Stimulated activated CD4-positive, alpha-beta T cell treated with anti-CD3 and anti-CD28 coated beads, Interleukin-2, amount 100 ng/mL, for 4 hours (primary cell): ENCODE data around the gene GATA5.
A peak's percentile ranks its signal among the peaks of the same experiment; 100 is the strongest.

Experiments
- DNase-seq: peaks from one replicate; pipeline ENCODE4 v3.0.0-alpha.2; 2020; ENCODE audit warnings: low read depth

The GATA5 gene, protein sequence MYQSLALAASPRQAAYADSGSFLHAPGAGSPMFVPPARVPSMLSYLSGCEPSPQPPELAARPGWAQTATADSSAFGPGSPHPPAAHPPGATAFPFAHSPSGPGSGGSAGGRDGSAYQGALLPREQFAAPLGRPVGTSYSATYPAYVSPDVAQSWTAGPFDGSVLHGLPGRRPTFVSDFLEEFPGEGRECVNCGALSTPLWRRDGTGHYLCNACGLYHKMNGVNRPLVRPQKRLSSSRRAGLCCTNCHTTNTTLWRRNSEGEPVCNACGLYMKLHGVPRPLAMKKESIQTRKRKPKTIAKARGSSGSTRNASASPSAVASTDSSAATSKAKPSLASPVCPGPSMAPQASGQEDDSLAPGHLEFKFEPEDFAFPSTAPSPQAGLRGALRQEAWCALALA

DNA sequence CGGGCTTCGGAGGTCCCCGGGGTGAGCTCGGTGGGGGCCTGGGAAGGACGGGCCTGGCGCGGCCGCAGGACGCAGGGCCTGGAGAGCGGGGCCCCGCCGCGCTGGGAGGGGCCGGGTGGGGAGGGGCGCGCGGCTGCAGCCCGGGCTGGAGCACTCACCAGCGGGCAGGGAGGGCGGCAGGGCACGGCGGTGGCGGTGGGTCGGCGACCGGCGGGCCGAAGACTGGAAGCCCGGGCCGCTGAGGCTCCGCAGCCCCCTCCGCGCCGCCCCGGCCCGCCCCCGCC is at the start of gene GATA5:
GATA5 (minus strand) TSS at position 224 of the 284 bp plus-strand sequence. CDS start 474 bp downstream, outside the sequence.
- DNase-seq: no peak

DNA sequence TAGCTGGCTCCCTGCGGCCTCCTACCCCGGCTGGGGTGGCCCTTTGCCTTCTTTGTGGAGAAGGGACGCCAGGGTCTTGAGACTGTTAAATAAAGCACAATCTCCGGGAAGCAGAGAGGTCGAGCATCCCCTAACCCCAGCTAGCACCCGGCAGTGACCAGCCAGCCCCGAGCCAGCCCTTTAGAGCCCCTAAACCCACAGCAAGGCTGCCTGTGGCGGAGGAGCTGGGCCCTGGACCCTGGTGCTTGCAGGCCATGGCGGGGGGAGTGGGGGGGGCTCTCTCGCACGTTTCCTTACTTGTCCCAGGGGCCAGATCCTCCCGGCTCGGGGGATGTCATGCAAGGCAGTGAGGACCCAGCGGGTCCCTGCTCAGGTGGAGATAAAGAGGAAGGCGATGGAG is 49.2 kb upstream of the GATA5 start:
- no peak for DNase-seq

DNA sequence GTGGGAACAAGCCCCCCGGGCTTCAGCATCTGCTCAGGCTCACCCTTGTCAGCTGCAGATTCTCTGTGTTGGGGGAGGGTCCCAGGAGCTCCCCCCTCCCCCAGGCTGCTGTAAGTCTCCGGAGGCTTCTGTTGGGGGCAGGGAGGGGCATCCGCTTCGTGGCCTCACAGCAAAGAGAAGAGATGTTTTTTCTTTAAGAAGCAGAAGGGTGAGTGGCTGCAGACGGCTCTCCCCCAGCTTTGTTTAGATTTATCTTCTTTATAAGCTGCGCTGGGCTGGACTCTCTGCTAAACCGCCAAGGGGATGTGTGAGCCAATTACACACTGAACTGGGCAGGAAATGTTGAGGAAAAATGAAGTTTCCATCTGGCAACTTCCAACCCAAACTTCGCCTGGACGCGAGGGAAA is 48.7 kb upstream of the GATA5 start:
- DNase-seq: no peak

DNA sequence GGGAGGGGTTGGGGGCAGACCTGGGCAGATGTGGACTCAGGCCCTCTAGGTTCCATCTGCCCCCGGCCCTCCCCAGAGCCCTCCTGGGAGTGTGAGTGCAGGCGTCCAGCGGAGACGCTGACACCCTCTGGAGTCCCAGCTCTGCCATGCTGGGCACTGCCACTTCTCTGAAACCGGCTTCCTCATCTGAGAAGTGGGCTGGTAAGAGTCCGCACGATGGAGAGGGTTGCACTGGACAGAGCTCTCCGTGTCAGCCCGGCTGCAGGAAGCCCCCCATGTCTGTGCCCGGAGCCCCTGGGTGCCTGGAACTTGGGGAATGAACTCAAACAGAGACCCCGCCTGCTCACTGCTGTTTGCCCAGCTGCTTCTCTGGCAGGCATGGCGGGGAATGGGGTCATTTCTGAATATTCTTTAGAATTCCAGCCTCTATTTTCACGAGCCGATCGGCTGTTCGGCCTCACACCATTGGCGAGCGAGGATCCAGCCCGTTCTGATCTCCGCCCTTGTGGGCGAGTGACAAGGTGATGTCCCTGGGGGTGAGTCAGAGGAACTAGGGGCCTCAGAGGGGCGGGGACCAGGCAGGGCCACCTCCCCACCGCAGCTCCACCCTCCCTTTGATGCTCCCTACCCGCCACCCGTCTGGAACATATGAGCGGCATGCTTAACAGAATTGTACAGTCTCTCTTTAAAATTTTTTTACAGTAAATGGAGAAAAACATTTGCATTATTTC is 47.8 kb upstream of the GATA5 start:
- peak; percentile 68 for DNase-seq

DNA sequence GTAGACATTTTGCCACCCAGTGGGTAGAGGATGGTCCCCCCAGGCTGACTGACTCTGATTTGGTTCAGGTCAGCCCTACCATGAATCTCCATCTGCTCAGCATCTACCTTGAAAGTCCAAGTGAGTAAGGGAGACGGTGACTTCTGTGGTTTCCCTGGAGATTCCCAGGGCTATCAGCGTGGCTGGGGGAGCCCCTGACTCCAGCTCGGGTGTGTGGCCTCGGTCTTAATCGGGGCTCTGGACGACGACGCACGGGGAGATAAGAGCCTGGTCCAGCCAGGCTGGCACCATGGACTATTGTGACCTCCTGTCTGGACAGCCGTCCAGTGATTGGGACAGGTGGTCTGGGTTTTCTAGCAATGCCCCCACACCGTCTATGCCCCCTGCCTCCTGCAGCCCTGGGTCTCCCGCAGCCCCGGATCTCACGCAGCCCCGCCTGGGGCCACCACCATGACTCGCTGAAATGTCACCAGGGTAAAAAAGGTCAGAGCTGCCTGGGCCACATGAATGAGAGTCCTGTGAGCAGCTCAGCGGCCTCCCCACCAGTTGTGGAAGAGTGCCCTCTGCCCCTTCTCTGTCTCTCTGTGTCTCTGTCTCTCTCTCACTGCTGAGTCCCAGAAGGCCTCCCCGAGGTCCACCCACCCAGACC is 47.1 kb upstream of the GATA5 start:
- DNase-seq: no peak

DNA sequence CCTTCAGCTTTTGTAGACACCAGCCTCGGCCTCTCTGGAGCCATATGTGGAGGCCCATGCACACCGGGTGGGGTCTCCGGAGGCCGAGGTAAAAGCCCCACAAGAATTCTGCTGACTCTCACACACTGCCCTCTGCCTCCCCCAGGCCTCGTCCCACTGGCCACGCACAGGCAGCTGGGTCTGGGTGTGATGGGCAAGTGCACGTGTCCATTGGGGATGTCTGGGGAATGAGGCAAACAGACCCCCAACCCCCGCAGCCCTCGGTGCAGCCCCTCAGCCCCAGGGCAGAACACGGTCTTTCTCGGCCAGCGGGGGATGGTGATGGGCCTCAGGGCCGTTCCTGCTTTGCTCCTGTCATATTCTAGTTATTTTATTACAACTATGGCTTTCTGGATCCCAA is 44.0 kb upstream of the GATA5 start:
- DNase-seq: no peak

DNA sequence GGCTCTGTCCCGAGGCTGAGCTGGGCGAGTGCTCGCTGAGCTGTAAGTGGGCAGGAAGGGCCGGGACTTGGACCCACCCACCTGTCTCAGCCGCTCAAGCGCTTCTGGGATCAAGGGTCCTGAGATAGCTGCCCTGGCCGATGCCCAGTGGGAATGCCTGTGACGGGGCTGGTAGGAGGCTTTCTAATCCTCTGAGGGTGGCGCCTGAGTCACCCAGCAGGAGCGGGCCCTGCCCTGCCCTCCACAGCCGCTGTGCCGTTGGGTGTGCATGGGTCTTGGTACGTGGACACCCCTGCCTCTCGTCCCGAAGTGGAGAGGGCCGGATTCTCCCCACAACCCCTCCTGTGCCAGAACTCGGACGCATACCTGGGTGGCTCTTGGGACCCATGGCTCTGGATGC is 43.1 kb upstream of the GATA5 start:
- DNase-seq: no peak

DNA sequence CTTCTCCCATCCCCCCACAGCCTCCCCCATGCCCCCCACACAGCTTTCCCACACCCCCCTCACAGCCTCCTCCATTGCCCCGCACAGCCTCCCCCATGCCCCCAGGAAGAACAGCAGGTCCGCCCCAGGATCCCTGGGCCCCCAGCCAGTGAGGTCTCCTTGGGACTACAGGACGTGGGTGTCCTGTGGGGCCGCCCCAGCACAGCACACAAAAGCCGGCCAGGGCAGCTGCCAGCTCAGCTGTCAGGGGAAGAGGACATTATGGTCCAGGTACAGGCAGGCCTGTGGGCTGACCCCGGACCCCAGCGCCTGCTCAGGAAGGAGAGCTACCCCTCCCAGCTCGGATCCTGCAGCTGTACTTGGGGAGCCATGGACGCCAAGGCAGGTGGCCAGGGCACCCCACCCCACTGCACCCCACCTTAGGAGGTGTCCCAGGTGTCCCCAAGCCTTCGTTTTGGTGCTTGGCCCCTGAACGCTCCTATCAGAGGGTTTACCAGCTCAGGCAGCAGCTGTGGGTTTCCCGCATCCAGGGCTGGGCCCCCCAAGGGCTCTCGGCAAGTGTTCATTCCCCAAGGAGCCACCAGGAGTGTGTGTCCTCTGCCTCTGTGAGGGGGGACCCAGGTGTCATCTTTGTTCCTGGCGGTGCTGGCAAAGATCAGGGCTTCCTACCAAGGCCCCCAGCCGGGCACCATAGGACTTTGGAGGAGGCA is 42.3 kb upstream of the GATA5 start:
- DNase-seq: no peak

DNA sequence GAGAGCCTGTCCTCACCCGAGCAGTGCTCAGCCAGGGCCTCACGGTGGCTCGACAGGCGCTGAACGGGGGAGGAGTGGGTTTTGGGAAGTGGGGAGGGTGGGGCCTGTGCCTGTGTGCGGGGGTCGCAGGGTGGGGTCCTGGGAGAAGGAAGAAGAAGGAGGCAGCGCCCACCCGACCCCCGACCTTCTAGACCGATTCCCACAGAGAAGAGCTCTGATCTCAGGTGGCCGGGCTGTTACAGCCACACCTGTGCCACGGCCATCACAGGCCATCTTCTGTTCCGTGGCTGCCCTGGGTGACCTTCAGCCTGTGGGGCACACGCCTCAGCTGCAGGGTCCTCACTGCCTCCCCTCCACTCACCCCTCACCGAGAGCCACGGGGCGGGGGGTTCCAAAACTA is 41.4 kb upstream of the GATA5 start:
- no peak for DNase-seq

DNA sequence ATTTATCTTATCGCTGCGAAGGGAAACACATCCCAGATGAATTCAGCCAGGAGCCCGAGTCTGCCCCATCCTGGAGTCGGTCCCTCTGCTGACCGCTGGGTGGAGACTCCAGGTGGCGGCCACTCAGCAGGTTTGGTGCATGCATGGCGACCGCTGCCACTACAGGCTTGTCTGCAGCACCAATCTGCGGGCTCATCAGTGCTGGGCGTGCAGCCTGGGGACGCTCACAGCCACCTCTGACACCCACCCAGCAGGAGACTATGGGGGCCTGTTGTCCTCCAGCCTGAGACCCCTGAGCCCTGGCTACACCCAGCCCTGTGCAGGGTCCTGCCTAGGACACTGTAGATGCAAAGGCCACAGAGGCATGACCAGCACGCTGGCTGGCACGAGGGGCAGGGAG is 40.5 kb upstream of the GATA5 start:
- DNase-seq: no peak

DNA sequence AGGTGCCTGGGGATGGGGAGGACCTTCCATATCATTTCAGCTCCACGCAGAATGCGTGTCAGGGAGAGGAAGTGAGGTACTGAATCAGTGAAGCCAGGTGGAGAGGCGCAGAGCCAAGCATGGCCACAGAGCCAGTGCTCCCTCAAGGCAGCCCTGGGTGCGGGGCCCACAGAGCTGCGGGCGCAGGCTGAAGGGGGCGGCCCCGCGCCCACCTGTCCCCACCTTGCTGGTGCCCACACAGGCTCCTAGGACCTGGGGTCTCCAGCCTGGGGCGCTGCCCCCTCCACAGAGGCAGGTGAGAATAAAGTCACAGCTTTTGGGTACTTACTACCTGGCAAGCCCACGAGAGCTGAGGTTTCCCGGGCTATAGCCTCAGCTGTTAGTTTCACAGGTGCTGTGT is 40.0 kb upstream of the GATA5 start:
- DNase-seq: no peak

DNA sequence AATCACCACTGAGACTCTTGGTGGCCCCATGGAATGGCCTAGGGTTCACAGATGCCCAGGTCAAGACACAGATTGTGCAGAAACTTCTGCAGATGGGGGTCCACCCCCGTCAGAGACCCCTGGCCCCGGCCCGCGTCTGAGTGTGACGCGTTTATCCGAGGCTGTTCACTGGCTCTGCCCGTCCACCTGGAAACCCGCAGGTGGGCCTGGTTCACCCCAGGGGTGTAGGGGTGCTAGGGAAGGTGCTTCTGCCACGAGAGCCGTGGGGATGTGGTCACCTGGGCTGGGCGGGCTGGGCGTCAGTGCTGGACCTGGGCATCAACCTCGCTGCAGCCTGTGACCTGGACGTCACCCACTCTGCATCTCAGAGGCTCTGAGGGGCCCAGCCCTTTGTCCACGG is 39.5 kb upstream of the GATA5 start:
- no peak for DNase-seq

DNA sequence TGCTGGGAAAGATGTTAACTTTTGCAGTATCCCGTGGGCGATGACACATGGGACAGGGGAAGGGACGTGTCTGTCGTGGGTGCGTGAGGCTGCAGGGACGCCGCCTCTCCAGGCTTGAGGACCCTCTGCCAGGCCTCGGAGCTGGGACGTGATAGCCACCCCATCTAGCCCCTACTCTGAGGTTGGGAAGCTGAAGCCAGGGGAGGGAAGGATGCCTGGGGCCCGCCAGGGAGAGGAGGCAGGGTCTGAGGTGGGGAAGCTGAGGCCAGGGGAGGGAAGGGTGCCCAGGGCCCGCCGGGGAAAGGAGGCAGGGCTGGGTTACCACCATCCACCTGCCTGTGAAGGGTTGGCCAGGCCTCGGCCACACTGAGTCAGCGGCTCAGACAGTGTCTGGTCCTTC is 38.2 kb upstream of the GATA5 start:
- no peak for DNase-seq

DNA sequence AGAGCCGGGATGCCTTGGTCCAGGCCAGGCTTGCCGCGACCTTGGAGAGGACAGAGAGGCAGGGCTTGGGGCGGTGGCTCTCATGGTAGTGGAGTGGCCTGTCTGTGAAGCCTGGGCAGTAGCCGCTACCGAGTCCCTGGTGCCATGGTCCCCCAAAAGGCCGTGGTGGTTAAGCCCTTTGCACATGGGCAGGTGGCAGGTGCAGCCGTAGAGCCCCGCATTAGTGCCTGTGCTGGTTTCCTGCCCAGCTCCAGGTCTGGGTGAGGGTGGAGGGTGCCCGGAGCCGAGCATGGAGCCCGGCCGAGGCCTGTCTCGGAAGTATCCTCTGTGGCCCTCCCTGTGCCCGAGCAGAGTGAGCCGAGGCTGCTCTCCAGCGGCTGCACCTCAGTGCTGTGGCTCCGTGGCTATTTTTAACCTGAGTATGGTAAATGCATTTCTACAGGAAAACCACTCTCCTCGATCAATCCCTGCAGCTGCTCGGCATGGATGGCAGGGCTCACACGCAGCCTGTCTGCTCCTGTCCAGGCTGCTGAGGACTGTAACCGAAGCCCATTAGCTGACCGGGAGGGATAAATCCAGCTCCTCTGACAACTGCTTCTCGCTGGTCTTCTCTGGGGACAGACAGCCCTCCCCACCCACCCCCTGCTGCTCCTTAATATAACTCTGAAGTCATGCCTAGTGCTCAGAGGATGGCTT is 36.3 kb upstream of the GATA5 start:
- DNase-seq: no peak

DNA sequence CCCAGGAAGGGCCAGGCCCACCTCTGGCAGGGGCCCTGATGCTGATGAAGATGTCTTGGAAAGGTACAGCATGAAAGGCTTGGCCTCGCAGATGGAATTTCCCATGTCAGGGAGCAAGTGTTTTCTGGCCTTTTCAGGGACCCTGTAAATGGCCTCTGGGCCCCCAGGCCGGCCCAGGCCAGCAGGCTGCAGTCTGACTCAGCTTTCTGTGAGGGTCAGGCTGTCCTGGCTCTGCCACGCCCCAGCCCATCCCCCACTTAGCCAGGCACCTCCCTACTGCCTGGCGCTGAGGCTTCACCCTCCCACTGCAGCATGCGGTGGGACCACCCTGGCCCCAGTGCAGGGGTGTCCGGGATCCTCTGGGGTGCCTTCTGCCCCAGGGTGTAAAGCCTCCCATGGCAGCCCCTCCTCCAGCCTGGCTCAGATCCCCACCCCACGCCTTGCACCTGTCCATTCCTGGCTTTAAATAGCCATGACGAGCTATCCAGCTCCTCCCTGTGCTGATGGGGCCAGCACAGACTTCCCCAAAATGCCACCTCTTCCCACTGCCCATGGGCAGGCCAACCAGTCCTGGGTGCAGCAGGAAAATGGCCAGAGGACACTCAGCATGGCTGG is 35.6 kb upstream of the GATA5 start:
- no peak for DNase-seq

DNA sequence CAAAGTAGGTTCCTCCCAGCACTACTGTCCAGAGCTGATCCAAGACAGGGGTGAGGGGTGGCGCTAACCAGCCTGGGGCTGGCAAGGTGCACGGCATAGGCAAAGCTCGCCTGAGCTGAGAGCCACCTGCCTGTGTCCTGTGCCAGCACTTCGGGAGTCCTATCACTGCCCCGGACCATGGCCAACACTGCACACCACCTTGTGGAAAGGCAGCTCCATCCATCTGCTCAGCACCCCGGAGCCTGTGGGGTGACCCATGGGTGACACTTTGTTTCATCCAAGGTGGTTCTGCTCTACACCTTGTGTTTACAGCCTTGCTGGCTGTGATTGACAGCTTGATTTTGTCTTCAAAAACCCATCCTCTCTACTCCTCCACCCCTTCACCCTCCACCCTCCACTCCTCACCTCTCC is 32.9 kb upstream of the GATA5 start:
- no peak for DNase-seq

DNA sequence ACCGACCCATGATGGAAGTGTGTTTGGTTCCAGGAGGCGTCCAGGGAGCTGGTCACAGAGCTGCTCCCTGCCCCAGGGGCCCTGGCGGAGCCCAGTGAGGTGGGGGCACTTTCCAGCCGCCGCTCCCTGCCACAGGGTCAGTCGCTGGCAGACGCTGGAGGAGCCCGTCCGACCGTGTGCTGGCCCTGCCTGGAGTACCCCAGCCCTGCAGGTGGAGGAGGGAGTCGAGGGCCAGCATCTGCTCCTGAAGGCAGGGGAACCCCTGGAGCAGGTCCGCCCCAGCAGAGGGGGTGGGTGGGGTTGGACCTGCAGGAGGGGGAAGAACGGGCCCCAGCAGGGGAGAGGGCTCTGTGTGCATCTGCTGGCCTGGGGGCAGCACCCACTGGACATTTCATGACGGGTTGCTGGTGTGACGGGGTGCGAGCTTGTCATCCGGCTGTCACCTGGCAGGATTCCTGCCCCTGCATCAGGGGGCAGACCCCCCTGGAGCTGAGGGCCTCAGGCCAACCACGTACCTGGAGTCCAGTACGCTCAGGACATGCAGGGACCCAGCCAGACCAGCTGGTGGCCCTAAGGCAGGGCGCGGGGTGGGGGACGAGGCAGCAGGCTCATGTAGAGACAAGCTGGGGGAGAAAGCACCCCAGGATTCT is 32.3 kb upstream of the GATA5 start:
- no peak for DNase-seq

DNA sequence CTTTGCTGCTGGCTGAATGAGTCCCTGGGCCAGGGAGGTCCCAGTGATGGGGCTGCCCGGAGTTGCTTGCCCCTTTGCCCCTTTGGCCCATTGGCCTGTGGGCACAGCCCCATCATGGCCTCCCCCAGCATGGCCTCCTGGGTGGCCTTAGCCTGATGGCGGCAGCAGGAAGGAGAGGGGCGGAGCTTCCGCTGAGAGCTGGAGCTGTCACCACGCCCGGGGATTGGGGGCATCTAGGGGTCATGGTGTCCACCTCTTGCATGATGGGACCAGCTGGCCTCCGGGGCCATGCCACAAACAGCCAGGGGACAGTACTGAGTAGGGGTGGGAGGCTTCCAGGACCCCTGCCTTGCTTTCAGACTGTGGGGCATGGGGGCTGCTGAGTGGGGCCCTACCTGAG is 31.5 kb upstream of the GATA5 start:
- DNase-seq: no peak

DNA sequence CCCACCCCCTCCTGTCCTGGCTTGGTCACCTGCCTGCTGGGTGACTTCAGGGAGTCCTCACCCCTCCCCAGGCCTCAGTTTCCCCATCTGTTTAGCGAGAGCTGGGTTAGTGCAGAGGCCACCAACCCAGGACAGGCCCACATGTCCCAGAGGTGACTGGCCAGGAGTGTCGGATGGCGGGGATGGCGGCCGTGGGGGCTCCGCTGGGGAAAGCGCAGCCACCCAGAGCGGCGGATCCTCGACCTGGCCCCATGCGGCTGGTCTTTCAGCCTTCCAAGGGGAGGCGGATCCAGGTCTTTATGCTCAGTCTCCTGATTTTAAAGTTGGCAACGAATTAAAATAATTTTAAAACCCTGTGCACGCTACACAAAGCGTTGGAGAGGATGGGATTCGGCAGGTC is 31.0 kb upstream of the GATA5 start:
- DNase-seq: no peak

DNA sequence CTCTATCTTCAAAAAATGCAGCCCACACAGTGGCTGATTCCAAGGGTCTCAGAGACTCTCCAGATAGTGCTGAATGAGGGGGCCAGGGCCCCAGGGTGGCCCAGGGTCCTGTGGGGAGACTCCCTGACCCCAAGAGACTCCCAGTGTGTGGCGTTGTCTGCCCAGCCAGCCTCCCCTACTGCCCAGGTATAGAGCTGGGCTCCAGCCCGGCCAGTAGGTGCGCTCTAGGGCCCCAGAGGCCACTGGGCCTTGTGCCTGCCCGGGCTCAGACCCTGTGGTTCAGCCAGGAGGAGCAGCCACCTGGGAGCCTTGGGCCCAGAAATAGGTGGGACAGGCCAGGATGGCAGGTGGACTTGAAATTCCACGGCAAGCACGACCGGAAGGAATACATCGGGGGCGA is 30.3 kb upstream of the GATA5 start:
- no peak for DNase-seq
